Retinal pigment epithelial cell (primary cell): Measurements from ENCODE around the gene LCA5L.
"Not testable (repeated sequence)": the region's sequence is repeated elsewhere in the genome, so short reads cannot be mapped to it uniquely, and the experiment has no call there.

ENCODE experiments used
- DNase-seq: peaks from one replicate; pipeline ENCODE4 v3.0.0-alpha.2; 2010; ENCODE audit warnings: low read depth
- H3K4me3 ChIP-seq: 2 replicates; pipeline ENCODE4 v1.5.1; 2011; ENCODE audit warnings: mild to moderate bottlenecking, low read length, control low read depth, moderate library complexity
- CTCF ChIP-seq: conservative IDR thresholded peaks from 2 replicates; pipeline ENCODE4 v1.5.1; 2011; ENCODE audit warnings: low read depth, low read length, control low read depth, inconsistent platforms

LCA5L gene

GRCh38 chr21:39388038-39388810, 57.4 kb downstream of the LCA5L start:
- peak overlapping the region; percentile 61 for H3K4me3 ChIP-seq
- peak; percentile 87 for TF ChIP-seq CTCF
- peak; percentile 33 for DNase-seq

GRCh38 chr21:39387461-39388037, 58.0 kb downstream of the LCA5L start:
- peak overlapping the region; percentile 61 for H3K4me3 ChIP-seq
- no peak for TF ChIP-seq CTCF
- DNase-seq, result peak; percentile 39

GRCh38 chr21:39386899-39387298, 58.7 kb downstream of the LCA5L start:
- TF ChIP-seq CTCF, result no peak
- no peak overlapping the region for H3K4me3 ChIP-seq
- DNase-seq, result no peak

GRCh38 chr21:39386194-39386593, 59.4 kb downstream of the LCA5L start:
- peak overlapping the region; percentile 37 for H3K4me3 ChIP-seq
- no peak for TF ChIP-seq CTCF
- no peak for DNase-seq

GRCh38 chr21:39385299-39386145, 60.1 kb downstream of the LCA5L start:
- no peak for TF ChIP-seq CTCF
- DNase-seq, result peak; percentile 35
- peak overlapping the region; percentile 49 for H3K4me3 ChIP-seq

- no peak for DNase-seq
- H3K4me3 ChIP-seq, result no peak overlapping the region
- no peak for TF ChIP-seq CTCF
Measured at GRCh38 chr21:39384674-39385298, 60.8 kb downstream of the LCA5L start.

GRCh38 chr21:39382096-39382495, 63.5 kb downstream of the LCA5L start:
- not testable (repeated sequence) for DNase-seq, H3K4me3 ChIP-seq
